Raji (cell line): ENCODE data around the gene ZNF683.
A peak's percentile ranks its signal among the peaks of the same experiment; 100 is the strongest.

Experiments used
- POLR2A ChIP-seq: IDR thresholded peaks from 2 replicates; pipeline ENCODE4 v1.6.1; 2011; ENCODE audit warnings: low read depth, low read length, control low read depth; ENCODE audit not compliant: insufficient read depth

ZNF683 gene

GRCh38 chr1:26336477-26337205 is 35.9 kb downstream of the ZNF683 start:
- 0 out of 2 replicates have a peak, but pooled peaks have one; percentile 14 for TF ChIP-seq POLR2A

GRCh38 chr1:26335774-26336476 is 36.6 kb downstream of the ZNF683 start:
- no peak for TF ChIP-seq POLR2A

GRCh38 chr1:26330276-26330675 is 42.3 kb downstream of the ZNF683 start:
- no peak for TF ChIP-seq POLR2A

- TF ChIP-seq POLR2A: no peak
These were observed 44.0 kb downstream of the ZNF683 start for GRCh38 chr1:26328597-26328996.

- TF ChIP-seq POLR2A: no peak
These were observed 44.6 kb downstream of the ZNF683 start for GRCh38 chr1:26327956-26328362.

- TF ChIP-seq POLR2A: no peak
These were observed 48.0 kb downstream of the ZNF683 start for GRCh38 chr1:26324550-26324949.

- no peak for TF ChIP-seq POLR2A
These were observed 49.2 kb downstream of the ZNF683 start for GRCh38 chr1:26323382-26323781.

GRCh38 chr1:26322042-26322331 is 50.6 kb downstream of the ZNF683 start:
- no peak; the same call in 1 of the 2 replicates for TF ChIP-seq POLR2A

- peak; percentile 24 for TF ChIP-seq POLR2A
These were observed 51.1 kb downstream of the ZNF683 start for GRCh38 chr1:26321315-26322041.

GRCh38 chr1:26320896-26321295 is 51.7 kb downstream of the ZNF683 start:
- no peak; the same call in 1 of the 2 replicates for TF ChIP-seq POLR2A

GRCh38 chr1:26318338-26319064 is 54.0 kb downstream of the ZNF683 start:
- TF ChIP-seq POLR2A: no peak

GRCh38 chr1:26317612-26318337 is 54.8 kb downstream of the ZNF683 start, which contains the start of gene CD52:
Gene CD52 (plus strand): TSS chr1:26317958. CDS start chr1:26318018, 60 bp downstream.
- peak; percentile 94 for TF ChIP-seq POLR2A

GRCh38 chr1:26317146-26317545 is 55.4 kb downstream of the ZNF683 start:
- no peak for TF ChIP-seq POLR2A
